Activated CD8-positive, alpha-beta T cell treated with anti-CD3 and anti-CD28 coated beads for 36 hours (primary cell): ENCODE data around the gene EXT2. TPM values are rescaled to one million over a fixed set of nuclear protein-coding genes. Genes with fewer than 3 reads are reported as not detected.

Experiments used
- ATAC-seq: fragments of 200-7000 bp; cut with Tn5 transposase; one replicate; pipeline ENCODE4 v1.10.0; 2021; ENCODE audit warnings: mild to moderate bottlenecking, moderate library complexity
- CTCF ChIA-PET: fragments of 350-600 bp; sonication (Branson Sonifier 250); formaldehyde crosslinking; loops from one replicate; lab custom pipeline; 2021; ENCODE audit warnings: antibody characterized with exemption; lab: Charles Lee
- POLR2A ChIA-PET: fragments of 350-600 bp; sonication (Branson Sonifier 250); formaldehyde crosslinking; loops from one replicate; lab custom pipeline; 2021; ENCODE audit warnings: antibody characterized with exemption; lab: Charles Lee
- DNase-seq: peaks from one replicate; pipeline ENCODE4 v3.0.0-alpha.2; 2020
- H3K27ac Mint-ChIP-seq: one replicate; pipeline ENCODE4 v1.8.0; 2021; ENCODE audit warnings: mild to moderate bottlenecking, mixed read lengths
- H3K27me3 Mint-ChIP-seq: one replicate; pipeline ENCODE4 v1.8.0; 2021; ENCODE audit warnings: mixed read lengths
- H3K36me3 Mint-ChIP-seq: one replicate; pipeline ENCODE4 v1.8.0; 2021; ENCODE audit warnings: low read depth, mixed read lengths
- H3K4me1 Mint-ChIP-seq: one replicate; pipeline ENCODE4 v1.8.0; 2021; ENCODE audit warnings: low read depth, mixed read lengths
- H3K4me3 Mint-ChIP-seq: one replicate; pipeline ENCODE4 v1.8.0; 2021; ENCODE audit warnings: mild to moderate bottlenecking, moderate library complexity, mixed read lengths
- H3K9me3 Mint-ChIP-seq: one replicate; pipeline ENCODE4 v1.8.0; 2021; ENCODE audit warnings: mixed read lengths
- CTCF ChIP-seq: fragments of 200-600 bp; IDR thresholded peaks from one replicate; pipeline ENCODE4 v1.8.0; 2022; ENCODE audit warnings: antibody characterized with exemption, mild to moderate bottlenecking
- intact Hi-C: fragments of 100-400 bp; cut with micrococcal nuclease; formaldehyde crosslinking; loops from one replicate; pipeline ENCODE4 v1.10.0; 2022
- total RNA-seq, 2 experiments: library from RNA; stranded (reverse); gene quantifications; one replicate each; pipeline ENCODE4 v1.2.3, GENCODE V29; 2021

The EXT2 gene
- total RNA-seq, 2 experiments from 2014 or later = 20.0 to 20.2 TPM

GRCh38 chr11:44190883-44191230 is 95.4 kb downstream of the EXT2 start:
- ChIA-PET POLR2A (interaction anchor here (1.0 kb wide), 1 partner anchor 81 kb away, joined by 4 read pairs; no protein-coding TSS in a partner anchor), CTCF (interaction anchor here (0.7 to 1.0 kb wide), 2 partner anchors 20 to 86 kb away, joined by 3 read pairs; no protein-coding TSS in a partner anchor)
- intact Hi-C loops = no loop called here
- peaks cover 11% of the 10 kb centered on the region for H3K9me3 Mint-ChIP-seq
- peaks cover 51% of the 10 kb centered on the region for H3K36me3 Mint-ChIP-seq
- no peak for DNase-seq
- no peaks in the 10 kb centered on the region for H3K27me3 Mint-ChIP-seq
- TF ChIP-seq CTCF = no peak
- no peak overlapping the region for H3K4me3 Mint-ChIP-seq
- H3K4me1 Mint-ChIP-seq = peaks cover 30% of the 10 kb centered on the region
- no peak for ATAC-seq
- no peak overlapping the region for H3K27ac Mint-ChIP-seq

GRCh38 chr11:44191322-44192016 is 96.0 kb downstream of the EXT2 start:
- Mint-ChIP-seq H3K27ac (no peak overlapping the region), H3K27me3 (no peaks in the 10 kb centered on the region), H3K4me1 (peaks cover 30% of the 10 kb centered on the region), H3K36me3 (peaks cover 53% of the 10 kb centered on the region), H3K9me3 (peaks cover 11% of the 10 kb centered on the region), H3K4me3 (no peak overlapping the region)
- no peak for TF ChIP-seq CTCF
- DNase-seq = no peak
- intact Hi-C loops = no loop called here
- no peak for ATAC-seq
- POLR2A ChIA-PET = interaction anchor here (1.0 kb wide), 1 partner anchor 81 kb away, joined by 4 read pairs; no protein-coding TSS in a partner anchor
- CTCF ChIA-PET = interaction anchor here (0.7 to 1.4 kb wide), 3 partner anchors 10 to 87 kb away, joined by 3 to 4 read pairs (median 3); no protein-coding TSS in a partner anchor

GRCh38 chr11:44192017-44192385 is 96.5 kb downstream of the EXT2 start:
- intact Hi-C loops = no loop called here
- Mint-ChIP-seq H3K4me3 (no peak overlapping the region), H3K27me3 (no peaks in the 10 kb centered on the region), H3K27ac (no peak overlapping the region), H3K4me1 (peaks cover 30% of the 10 kb centered on the region), H3K9me3 (peaks cover 11% of the 10 kb centered on the region), H3K36me3 (peaks cover 58% of the 10 kb centered on the region)
- ATAC-seq = no peak
- ChIA-PET POLR2A (no interaction called here), CTCF (interaction anchor here (1.4 kb wide), 1 partner anchor 11 kb away, joined by 4 read pairs; no protein-coding TSS in a partner anchor)
- no peak for DNase-seq
- TF ChIP-seq CTCF = no peak

GRCh38 chr11:44192462-44193100 is 97.1 kb downstream of the EXT2 start:
- intact Hi-C loops = no loop called here
- ATAC-seq (peak; percentile 66), DNase-seq (no peak)
- no peak for TF ChIP-seq CTCF
- CTCF ChIA-PET = interaction anchor here (1.4 kb wide), 1 partner anchor 11 kb away, joined by 4 read pairs; no protein-coding TSS in a partner anchor
- POLR2A ChIA-PET = no interaction called here
- Mint-ChIP-seq H3K36me3 (peaks cover 58% of the 10 kb centered on the region), H3K9me3 (peaks cover 8% of the 10 kb centered on the region), H3K27me3 (no peaks in the 10 kb centered on the region), H3K27ac (peak overlapping the region; percentile 1), H3K4me3 (no peak overlapping the region), H3K4me1 (peaks cover 30% of the 10 kb centered on the region)

- Mint-ChIP-seq H3K36me3 (peaks cover 56% of the 10 kb centered on the region), H3K4me1 (peaks cover 27% of the 10 kb centered on the region), H3K4me3 (no peak overlapping the region), H3K9me3 (peaks cover 4% of the 10 kb centered on the region), H3K27ac (no peak overlapping the region), H3K27me3 (no peaks in the 10 kb centered on the region)
- ChIA-PET POLR2A (no interaction called here), CTCF (no interaction called here)
- no peak for ATAC-seq
- TF ChIP-seq CTCF = no peak
- intact Hi-C loops = no loop called here
- no peak for DNase-seq
Observed at GRCh38 chr11:44193856-44194255, 98.4 kb downstream of the EXT2 start.
